Endothelial cell (in vitro differentiated cells): Measurements from ENCODE around the gene VIPR2. TPM values are rescaled to one million over a fixed set of nuclear protein-coding genes. Genes with fewer than 3 reads are reported as not detected.
A peak's percentile ranks its signal among the peaks of the same experiment; 100 is the strongest.

Source experiments
- DNase-seq: peaks from one replicate; pipeline ENCODE4 v3.0.0; 2021; ENCODE audit warnings: low spot score
- H3K27ac Mint-ChIP-seq: one replicate; pipeline ENCODE4 v1.8.0; 2021; ENCODE audit warnings: mixed read lengths, inconsistent platforms; ENCODE audit not compliant: unreplicated experiment
- H3K27me3 Mint-ChIP-seq: one replicate; pipeline ENCODE4 v1.8.0; 2021; ENCODE audit warnings: mild to moderate bottlenecking, moderate library complexity, mixed read lengths, inconsistent platforms; ENCODE audit not compliant: unreplicated experiment
- H3K36me3 Mint-ChIP-seq: one replicate; pipeline ENCODE4 v1.8.0; 2021; ENCODE audit warnings: mild to moderate bottlenecking, low read depth, mixed read lengths, inconsistent platforms; ENCODE audit not compliant: unreplicated experiment
- H3K4me1 Mint-ChIP-seq: one replicate; pipeline ENCODE4 v1.8.0; 2021; ENCODE audit warnings: mild to moderate bottlenecking, mixed read lengths, inconsistent platforms; ENCODE audit not compliant: unreplicated experiment
- H3K4me3 Mint-ChIP-seq: one replicate; pipeline ENCODE4 v1.8.0; 2021; ENCODE audit warnings: mild to moderate bottlenecking, mixed read lengths, inconsistent platforms; ENCODE audit not compliant: unreplicated experiment
- H3K9me3 Mint-ChIP-seq: one replicate; pipeline ENCODE4 v1.8.0; 2021; ENCODE audit warnings: mixed read lengths, inconsistent platforms; ENCODE audit not compliant: unreplicated experiment
- CTCF ChIP-seq: fragments of 200-600 bp; sonication (generic); IDR thresholded peaks from one replicate; pipeline ENCODE4 v1.5.0; 2021; ENCODE audit warnings: antibody characterized with exemption; ENCODE audit not compliant: unreplicated experiment
- long read RNA-seq: library from polyadenylated mRNA; unstranded; transcript quantifications from one replicate; pipeline ENCODE4 v2.0.0, GENCODE V29; 2020; ENCODE audit not compliant: unreplicated experiment
- total RNA-seq: library from RNA; stranded (reverse); fragmentation: NEBNext Ultra II Directional; extraction: Animal tissue kit (Norgen Biotek cat#: 25700); gene quantifications from one replicate; pipeline ENCODE4 v1.2.1, GENCODE V29; 2021; ENCODE audit not compliant: unreplicated experiment

VIPR2 gene
- total RNA-seq, result 2.4 TPM
- long read RNA-seq, partial matches to known transcripts, result 0 of 8 reads
- long read RNA-seq, other reads (novel, unspliced or antisense), result 6 of 8 reads

GRCh38 chr7:159144758-159145489, at the start of gene VIPR2:
TSS of gene VIPR2 (minus strand) at chr7:159144867. CDS start at chr7:159144771, 96 bp downstream.
- H3K4me1 Mint-ChIP-seq, result no peaks in the 10 kb centered on the region
- H3K27me3 Mint-ChIP-seq, result peaks cover 3% of the 10 kb centered on the region
- no peak for DNase-seq
- no peak within 1 kb of the TSS for H3K27ac Mint-ChIP-seq
- peak within 1 kb of the TSS; percentile 84 for H3K4me3 Mint-ChIP-seq
- no peaks in the 10 kb centered on the region for H3K36me3 Mint-ChIP-seq
- TF ChIP-seq CTCF, result no peak
- H3K9me3 Mint-ChIP-seq, result no peaks in the 10 kb centered on the region

GRCh38 chr7:159193543-159194090, 49.0 kb upstream of the VIPR2 start:
- no peak for DNase-seq
- TF ChIP-seq CTCF, result no peak
- Mint-ChIP-seq H3K36me3 (peaks cover 6% of the 10 kb centered on the region), H3K4me3 (no peak overlapping the region), H3K9me3 (peaks cover 23% of the 10 kb centered on the region), H3K27me3 (peaks cover 3% of the 10 kb centered on the region), H3K27ac (no peak overlapping the region), H3K4me1 (no peaks in the 10 kb centered on the region)

- Mint-ChIP-seq H3K36me3 (peaks cover 6% of the 10 kb centered on the region), H3K4me3 (no peak overlapping the region), H3K27me3 (peaks cover 3% of the 10 kb centered on the region), H3K27ac (no peak overlapping the region), H3K9me3 (peaks cover 23% of the 10 kb centered on the region), H3K4me1 (no peaks in the 10 kb centered on the region)
- no peak for DNase-seq
- no peak for TF ChIP-seq CTCF
Measured at GRCh38 chr7:159192725-159193453, 48.2 kb upstream of the VIPR2 start.

GRCh38 chr7:159192013-159192412, 47.3 kb upstream of the VIPR2 start:
- no peak for DNase-seq
- TF ChIP-seq CTCF, result no peak
- no peaks in the 10 kb centered on the region for H3K4me1 Mint-ChIP-seq
- H3K9me3 Mint-ChIP-seq, result peaks cover 23% of the 10 kb centered on the region
- peaks cover 3% of the 10 kb centered on the region for H3K27me3 Mint-ChIP-seq
- no peak overlapping the region for H3K27ac Mint-ChIP-seq
- peaks cover 6% of the 10 kb centered on the region for H3K36me3 Mint-ChIP-seq
- no peak overlapping the region for H3K4me3 Mint-ChIP-seq
